VCaP (cell line): ENCODE data around the gene CSRP3.

ENCODE experiments used
- H3K27ac ChIP-seq: fragments of 450-650 bp; 2 replicates; pipeline ENCODE4 v1.5.1; 2017
- CTCF ChIP-seq: fragments of 450-650 bp; conservative IDR thresholded peaks from 2 replicates; pipeline ENCODE4 v1.5.1; 2017; ENCODE audit warnings: mild to moderate bottlenecking, moderate library complexity

Gene CSRP3

GRCh38 chr11:19194620-19195308, 7.0 kb downstream of the CSRP3 start:
- H3K27ac ChIP-seq = no peak overlapping the region

GRCh38 chr11:19193916-19194315, 7.9 kb downstream of the CSRP3 start:
- TF ChIP-seq CTCF = no peak
- H3K27ac ChIP-seq = no peak overlapping the region

More at GRCh38 chr11:19194620-19195308, 7.0 kb downstream of the CSRP3 start:
- no peak for TF ChIP-seq CTCF

- TF ChIP-seq CTCF = no peak
- H3K27ac ChIP-seq = no peak overlapping the region
Measured at GRCh38 chr11:19191530-19192169, 10.1 kb downstream of the CSRP3 start.

GRCh38 chr11:19187833-19188258, 13.9 kb downstream of the CSRP3 start:
- no peak overlapping the region for H3K27ac ChIP-seq
- TF ChIP-seq CTCF = no peak

- no peak for TF ChIP-seq CTCF
- H3K27ac ChIP-seq = no peak overlapping the region
Measured at GRCh38 chr11:19187114-19187832, 14.5 kb downstream of the CSRP3 start.

GRCh38 chr11:19185516-19186052, 16.2 kb downstream of the CSRP3 start:
- H3K27ac ChIP-seq = no peak overlapping the region
- TF ChIP-seq CTCF = no peak

- H3K27ac ChIP-seq = no peak overlapping the region
- TF ChIP-seq CTCF = no peak
Measured at GRCh38 chr11:19185036-19185435, 16.7 kb downstream of the CSRP3 start.
